H9 (cell line): ENCODE results near the gene NAA60. TPM values are rescaled to one million over a fixed set of nuclear protein-coding genes. Genes with fewer than 3 reads are reported as not detected.

Experiments used
- DNase-seq: peaks from one replicate; pipeline ENCODE4 v3.0.0-alpha.2; 2017
- H2AFZ ChIP-seq: one replicate; pipeline ENCODE4 v1.6.1; 2013; ENCODE audit warnings: mild to moderate bottlenecking, low read length, control low read depth, moderate library complexity
- H2AK5ac ChIP-seq: 2 replicates; pipeline ENCODE4 v1.6.1; 2013; ENCODE audit warnings: low read length, control low read depth, mixed read lengths; ENCODE audit not compliant: insufficient read length
- H2BK120ac ChIP-seq: one replicate; pipeline ENCODE4 v1.6.1; 2013; ENCODE audit warnings: low read depth, mild to moderate bottlenecking, low read length, control low read depth, inconsistent platforms; ENCODE audit not compliant: poor library complexity, severe bottlenecking
- H2BK12ac ChIP-seq: 2 replicates; pipeline ENCODE4 v1.6.1; 2013; ENCODE audit warnings: low read length, control low read depth, mixed read lengths, low read depth; ENCODE audit not compliant: insufficient read length
- H2BK15ac ChIP-seq: 2 replicates; pipeline ENCODE4 v1.6.1; 2013; ENCODE audit warnings: low read depth, low read length, control low read depth
- H2BK20ac ChIP-seq: one replicate; pipeline ENCODE4 v1.6.1; 2013; ENCODE audit warnings: low read depth, mild to moderate bottlenecking, low read length, control low read depth, inconsistent platforms; ENCODE audit not compliant: poor library complexity, severe bottlenecking
- H2BK5ac ChIP-seq: 2 replicates; pipeline ENCODE4 v1.6.1; 2013; ENCODE audit warnings: low read length, control low read depth, mixed read lengths; ENCODE audit not compliant: insufficient read length
- H3K14ac ChIP-seq: 2 replicates; pipeline ENCODE4 v1.6.1; 2013; ENCODE audit warnings: low read length, control low read depth; ENCODE audit not compliant: insufficient read depth
- H3K18ac ChIP-seq: 2 replicates; pipeline ENCODE4 v1.6.1; 2013; ENCODE audit warnings: low read depth, mild to moderate bottlenecking, mixed read lengths, low read length, control low read depth; ENCODE audit not compliant: insufficient read length
- H3K23ac ChIP-seq: 2 replicates; pipeline ENCODE4 v1.6.1; 2013; ENCODE audit warnings: low read length, control low read depth, mixed read lengths, low read depth; ENCODE audit not compliant: insufficient read length
- H3K23me2 ChIP-seq: 2 replicates; pipeline ENCODE4 v1.6.1; 2013; ENCODE audit warnings: low read depth, mild to moderate bottlenecking, mixed read lengths, low read length, control low read depth; ENCODE audit not compliant: insufficient read length, poor library complexity, severe bottlenecking
- H3K27ac ChIP-seq: 2 replicates; pipeline ENCODE4 v1.5.1; 2013; ENCODE audit warnings: low read length, control low read depth, mixed read lengths, low read depth; ENCODE audit not compliant: insufficient read length
- H3K27me3 ChIP-seq: 2 replicates; pipeline ENCODE4 v1.6.1; 2013; ENCODE audit warnings: low read length, control low read depth, inconsistent platforms; ENCODE audit not compliant: insufficient read depth
- H3K4ac ChIP-seq: 2 replicates; pipeline ENCODE4 v1.6.1; 2013; ENCODE audit warnings: low read depth, mild to moderate bottlenecking, control low read depth, inconsistent platforms, low read length, moderate library complexity
- H3K4me1 ChIP-seq: 2 replicates; pipeline ENCODE4 v1.6.1; 2013; ENCODE audit warnings: low read length, control low read depth, inconsistent platforms; ENCODE audit not compliant: insufficient read depth
- H3K4me2 ChIP-seq: 2 replicates; pipeline ENCODE4 v1.6.1; 2013; ENCODE audit warnings: low read length, control low read depth, mixed read lengths; ENCODE audit not compliant: insufficient read length, insufficient read depth
- H3K56ac ChIP-seq: 2 replicates; pipeline ENCODE4 v1.6.1; 2013; ENCODE audit warnings: low read depth, mild to moderate bottlenecking, mixed read lengths, low read length, control low read depth; ENCODE audit not compliant: insufficient read length
- H3K79me1 ChIP-seq: 2 replicates; pipeline ENCODE4 v1.6.1; 2013; ENCODE audit warnings: low read depth, mild to moderate bottlenecking, moderate library complexity, low read length, control low read depth, inconsistent platforms; ENCODE audit not compliant: insufficient read depth, poor library complexity, severe bottlenecking
- H3K79me2 ChIP-seq: 2 replicates; pipeline ENCODE4 v1.6.1; 2013; ENCODE audit warnings: low read length, control low read depth, inconsistent platforms; ENCODE audit not compliant: insufficient read depth
- H3K9ac ChIP-seq: 2 replicates; pipeline ENCODE4 v1.6.1; 2013; ENCODE audit warnings: low read length, control low read depth, mixed read lengths; ENCODE audit not compliant: insufficient read length; ENCODE audit errors: extremely low read depth
- H3K9me3 ChIP-seq: one replicate; pipeline ENCODE4 v1.6.1; 2013; ENCODE audit warnings: low read depth, low read length, inconsistent platforms; ENCODE audit not compliant: control insufficient read depth
- H3T11ph ChIP-seq: one replicate; pipeline ENCODE4 v1.6.1; 2013; ENCODE audit warnings: mild to moderate bottlenecking, low read length, control low read depth, inconsistent platforms
- H4K20me1 ChIP-seq: one replicate; pipeline ENCODE4 v1.6.1; 2013; ENCODE audit not compliant: control insufficient read depth, insufficient read length, insufficient read depth
- H4K5ac ChIP-seq: 2 replicates; pipeline ENCODE4 v1.6.1; 2013; ENCODE audit warnings: low read depth, mild to moderate bottlenecking, mixed read lengths, low read length, control low read depth; ENCODE audit not compliant: insufficient read length
- H4K8ac ChIP-seq: replicated peaks from 2 replicates; pipeline ENCODE4 v1.6.1; 2013; ENCODE audit warnings: low read length, control low read depth, mixed read lengths, low read depth; ENCODE audit not compliant: insufficient read length
- H4K91ac ChIP-seq: 2 replicates; pipeline ENCODE4 v1.6.1; 2013; ENCODE audit warnings: low read depth, mild to moderate bottlenecking, moderate library complexity, mixed read lengths, low read length, control low read depth; ENCODE audit not compliant: insufficient read length
- H3K27ac Mint-ChIP-seq, 3 experiments: 2 replicates in 2 of 3; 3 replicates in 1 of 3; pipeline ENCODE4 v1.8.0; 2020 to 2021; ENCODE audit warnings: mixed read lengths in 3 of 3, mild to moderate bottlenecking in 1 of 3, moderate library complexity in 1 of 3
- H3K27me3 Mint-ChIP-seq: 2 replicates; pipeline ENCODE4 v1.8.0; 2021; ENCODE audit warnings: low read depth, mild to moderate bottlenecking, moderate library complexity, mixed read lengths
- H3K36me3 Mint-ChIP-seq, 3 experiments: 2 replicates in 2 of 3; 3 replicates in 1 of 3; pipeline ENCODE4 v1.8.0; 2020 to 2021; ENCODE audit warnings: low read depth in 3 of 3, mixed read lengths in 3 of 3; ENCODE audit not compliant: insufficient read depth in 1 of 3
- H3K4me1 Mint-ChIP-seq, 2 experiments: 2 replicates each; pipeline ENCODE4 v1.8.0; 2020; ENCODE audit warnings: mixed read lengths in 2 of 2
- H3K4me3 Mint-ChIP-seq, 2 experiments: 2 replicates in 1 of 2; 3 replicates in 1 of 2; pipeline ENCODE4 v1.8.0; 2020 to 2021; ENCODE audit warnings: mild to moderate bottlenecking in 2 of 2, mixed read lengths in 2 of 2, moderate library complexity in 1 of 2
- H3K9me3 Mint-ChIP-seq, 2 experiments: 2 replicates in 1 of 2; 3 replicates in 1 of 2; pipeline ENCODE4 v1.8.0; 2020; ENCODE audit warnings: mild to moderate bottlenecking in 2 of 2, mixed read lengths in 2 of 2, moderate library complexity in 1 of 2
- CTCF ChIP-seq: fragments of 200-600 bp; sonication (generic); conservative IDR thresholded peaks from 3 replicates; pipeline ENCODE4 v1.8.0; 2021; ENCODE audit warnings: antibody characterized with exemption, mild to moderate bottlenecking
- WGBS: extraction: QIAGEN DNeasy Blood & Tissue Kit; methylation state at CpG from one replicate; pipeline ENCODE4 v1.1.7; 2013; ENCODE audit warnings: missing lambda C conversion rate, low lambda C conversion rate, mixed read lengths; ENCODE audit not compliant: insufficient read length; ENCODE audit errors: extremely low coverage; 5-methylcytosine and 5-hydroxymethylcytosine counted together
- total RNA-seq: library from RNA; stranded (reverse); gene quantifications from 2 replicates; pipeline ENCODE4 v1.2.1, GENCODE V29; 2021

The NAA60 gene
- total RNA-seq, 1 experiment from 2014 or later = 49.3 TPM

DNA sequence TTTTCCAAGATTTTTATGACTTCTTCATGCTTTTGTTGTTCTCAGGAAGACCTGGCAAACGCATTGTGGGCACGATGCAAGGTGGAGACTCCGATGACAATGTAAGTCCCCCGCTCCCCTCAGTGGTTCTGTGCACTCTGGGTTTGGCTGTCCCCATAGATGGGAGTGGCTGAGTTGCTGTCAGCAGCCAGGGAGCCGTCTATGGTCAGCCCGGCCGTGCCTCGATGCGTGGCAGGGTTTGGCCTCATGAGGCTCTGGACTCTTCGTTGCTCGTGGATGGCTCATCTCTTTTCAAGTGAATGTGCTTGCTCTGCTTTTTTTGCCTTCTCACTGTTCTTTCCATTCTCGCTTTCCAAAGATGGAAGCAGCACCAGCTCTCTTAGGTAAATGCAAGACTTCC, 89.3 kb downstream of the NAA60 start:
- no peak overlapping the region for H2BK15ac ChIP-seq
- H3K4me1 Mint-ChIP-seq = no peaks in the 10 kb centered on the region
- H2AFZ ChIP-seq = no peak overlapping the region
- H3K9ac ChIP-seq = no peak overlapping the region
- H3K4ac ChIP-seq = no peak overlapping the region
- no peaks in the 10 kb centered on the region for H4K20me1 ChIP-seq
- H3K9me3 Mint-ChIP-seq = peaks cover 11% of the 10 kb centered on the region in 2 experiments; a peak in 4 of 5 replicates
- no peak overlapping the region for H3T11ph ChIP-seq
- no peak overlapping the region for H2BK120ac ChIP-seq
- H4K91ac ChIP-seq = no peak overlapping the region
- peaks cover 34 to 48% (median 41%) of the 10 kb centered on the region in 3 experiments for H3K36me3 Mint-ChIP-seq
- H3K23ac ChIP-seq = no peak overlapping the region
- H4K8ac ChIP-seq = no peak overlapping the region
- no peak overlapping the region for H4K5ac ChIP-seq
- no CpG with 5 or more reads among the region's 12 CpGs for WGBS
- H3K14ac ChIP-seq = no peak overlapping the region
- H3K27ac Mint-ChIP-seq = peak overlapping the region in 1 of 3 experiments; percentile 51; a peak in 2 of 7 replicates
- no peak overlapping the region for H2BK20ac ChIP-seq
- H3K79me2 ChIP-seq = no peaks in the 10 kb centered on the region
- H3K4me2 ChIP-seq = no peak overlapping the region
- no peaks in the 10 kb centered on the region for H3K23me2 ChIP-seq
- DNase-seq = no peak
- H3K4me1 ChIP-seq = no peaks in the 10 kb centered on the region
- H3K9me3 ChIP-seq = no peaks in the 10 kb centered on the region
- H3K4me3 Mint-ChIP-seq = no peak overlapping the region
- no peak for TF ChIP-seq CTCF
- no peak overlapping the region for H3K56ac ChIP-seq
- no peak overlapping the region for H3K18ac ChIP-seq
- H2BK12ac ChIP-seq = no peak overlapping the region
- H3K27ac ChIP-seq = no peak overlapping the region
- no peaks in the 10 kb centered on the region for H3K79me1 ChIP-seq
- H3K27me3 Mint-ChIP-seq = no peaks in the 10 kb centered on the region
- no peak overlapping the region for H2AK5ac ChIP-seq
- H3K27me3 ChIP-seq = no peaks in the 10 kb centered on the region
- H2BK5ac ChIP-seq = no peak overlapping the region
